ENCODE results near the gene GLTP.
"Not testable (repeated sequence)": the region's sequence is repeated elsewhere in the genome, so short reads cannot be mapped to it uniquely, and the experiment has no call there.

The GLTP gene

DNA sequence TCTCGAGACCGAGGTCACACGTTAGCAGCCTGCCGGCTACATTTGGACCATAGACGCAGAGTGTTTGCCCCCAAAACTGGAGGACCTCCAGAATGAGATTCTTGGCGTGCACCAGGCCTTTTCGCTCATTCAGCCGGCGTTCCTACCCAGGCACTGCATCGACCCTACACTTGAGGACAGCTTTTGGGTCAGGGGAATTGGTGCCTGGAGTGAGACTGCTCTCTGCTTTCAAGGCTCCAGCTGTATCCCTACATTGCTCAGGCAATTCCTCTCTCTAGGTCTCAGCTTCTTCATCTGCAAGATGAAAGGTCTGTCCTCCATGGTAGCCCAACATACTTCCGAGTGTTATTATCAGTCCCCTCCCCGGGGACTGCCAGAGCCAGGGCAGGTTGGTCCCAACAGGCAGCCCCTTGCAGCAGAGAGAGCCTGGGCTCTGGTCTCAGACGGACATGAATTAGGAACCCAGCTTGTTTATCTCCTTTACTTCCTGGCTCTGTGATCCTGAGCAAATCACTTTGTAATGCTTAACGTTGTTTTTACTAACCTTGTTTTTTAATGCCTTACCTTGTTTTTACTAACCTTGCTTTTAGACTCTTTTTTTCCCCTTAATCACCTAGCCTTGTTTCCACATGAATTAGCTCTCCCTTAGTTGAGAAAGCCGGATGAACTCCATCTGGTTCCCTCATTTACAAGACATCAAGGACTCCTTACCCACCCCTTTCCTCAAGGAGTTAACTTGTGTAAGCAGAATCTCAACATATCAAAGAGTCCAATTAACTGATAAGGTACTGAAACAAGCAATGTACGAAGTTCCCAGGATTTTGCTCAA, 20.6 kb upstream of the GLTP start:
- no peak for DNase-seq

DNA sequence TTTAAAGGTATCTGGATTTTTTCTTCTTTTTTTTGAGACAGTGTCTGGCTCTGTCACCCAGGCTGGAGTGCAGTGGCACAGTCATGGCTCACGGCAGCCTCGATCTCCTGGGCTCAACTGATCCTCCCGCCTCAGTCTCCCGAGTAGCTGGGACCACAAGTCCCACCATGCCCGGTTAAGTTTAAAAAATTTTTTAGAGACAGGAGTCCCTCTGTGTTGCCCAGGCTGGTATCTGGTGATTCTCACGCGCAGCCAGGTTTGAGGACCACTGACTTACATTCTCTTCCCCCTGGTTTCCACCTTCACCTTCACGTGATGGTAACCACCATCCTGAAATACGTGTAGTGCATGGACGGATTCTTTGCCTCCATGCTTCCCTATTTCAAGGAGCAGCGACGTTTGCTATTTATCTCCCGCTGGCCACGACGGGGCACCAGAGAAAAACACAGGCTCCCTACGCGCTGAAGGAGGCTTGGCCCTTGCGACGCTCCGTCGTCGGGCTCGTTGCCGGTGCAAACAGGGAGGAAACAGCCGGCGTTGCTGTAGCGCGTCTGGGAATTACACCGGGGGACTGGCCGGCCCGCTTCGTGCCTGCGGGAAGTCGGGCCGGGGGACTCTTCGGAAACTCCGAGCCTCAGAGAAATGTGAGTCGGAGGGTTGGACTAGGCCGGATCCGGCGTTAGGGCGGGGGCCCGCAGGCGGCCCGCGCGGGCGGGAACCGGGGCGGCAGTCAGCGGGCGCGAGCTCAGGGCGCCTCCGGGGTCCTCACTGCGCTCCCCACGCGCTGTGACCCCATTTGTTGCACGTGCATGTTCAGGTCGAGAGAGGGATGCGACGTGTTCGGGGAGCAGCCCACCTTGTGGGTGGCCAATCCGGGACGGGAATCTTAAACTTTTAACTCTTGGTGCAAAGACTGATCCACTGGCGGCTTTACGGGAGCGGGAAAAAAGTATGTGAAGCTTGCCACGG, 19.7 kb upstream of the GLTP start, which contains the start of gene TCHP:
Gene TCHP (plus strand): TSS at position 492 of the 969 bp plus-strand sequence. CDS start 2,753 bp downstream, outside the sequence.
- peak; percentile 79 for DNase-seq

DNA sequence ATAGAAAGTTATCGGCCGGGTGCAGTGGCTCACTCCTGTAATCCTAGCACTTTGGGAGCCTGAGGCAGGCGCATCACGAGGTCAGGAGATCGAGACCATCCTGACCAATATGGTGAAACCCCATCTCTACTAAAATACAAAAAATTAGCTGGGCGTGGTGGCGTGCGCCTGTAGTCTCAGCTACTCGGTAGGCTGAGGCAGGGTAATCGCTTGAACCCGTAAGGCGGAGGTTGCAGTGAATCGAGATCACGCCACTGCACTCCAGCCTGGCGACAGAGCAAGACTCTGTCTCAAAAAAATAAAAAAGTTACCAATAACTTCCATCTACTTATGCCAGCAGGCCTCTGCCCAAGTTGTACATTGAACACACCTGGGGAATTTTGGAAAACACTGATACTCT, 19.0 kb upstream of the GLTP start:
- not testable (repeated sequence) for DNase-seq

DNA sequence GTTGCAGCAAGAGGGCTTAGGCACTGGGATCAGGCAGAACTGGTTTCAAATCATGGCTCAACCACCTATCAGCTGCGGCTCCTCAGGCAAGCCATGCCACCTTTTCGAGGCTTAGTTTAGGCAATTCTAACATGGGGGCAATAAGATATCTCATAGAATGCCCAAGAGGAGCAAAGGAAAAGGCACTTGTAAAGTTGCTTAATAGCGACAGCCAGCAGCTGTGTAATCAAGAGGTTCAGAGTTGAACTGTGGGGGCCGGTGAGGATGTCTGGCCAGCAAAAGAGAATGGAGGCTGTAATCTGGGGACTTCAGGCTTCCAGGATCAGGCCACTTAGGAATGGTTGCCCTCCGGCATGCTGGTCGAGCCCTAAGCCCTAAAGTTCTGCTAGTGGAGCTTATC, 16.7 kb upstream of the GLTP start:
- DNase-seq, result no peak

DNA sequence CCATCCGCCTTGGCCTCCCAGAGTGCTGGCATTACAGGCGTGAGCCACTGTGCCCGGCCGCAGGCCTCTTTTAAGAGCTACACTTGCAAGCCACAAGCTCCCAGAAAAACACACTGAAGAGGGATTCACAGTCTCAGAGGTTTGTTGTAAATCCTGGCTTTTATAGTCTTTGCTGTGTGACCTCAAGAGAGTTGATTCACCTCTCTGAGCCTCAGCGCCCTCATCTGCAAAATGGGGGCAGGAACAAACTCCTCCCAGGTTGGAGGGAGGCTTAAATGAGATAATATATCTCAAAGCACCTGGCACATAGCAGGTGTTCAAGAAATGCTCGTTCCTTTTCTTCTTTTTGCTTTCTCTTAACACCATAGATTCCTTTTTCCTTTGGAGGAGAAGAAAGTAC, 15.8 kb upstream of the GLTP start:
- no peak for DNase-seq

DNA sequence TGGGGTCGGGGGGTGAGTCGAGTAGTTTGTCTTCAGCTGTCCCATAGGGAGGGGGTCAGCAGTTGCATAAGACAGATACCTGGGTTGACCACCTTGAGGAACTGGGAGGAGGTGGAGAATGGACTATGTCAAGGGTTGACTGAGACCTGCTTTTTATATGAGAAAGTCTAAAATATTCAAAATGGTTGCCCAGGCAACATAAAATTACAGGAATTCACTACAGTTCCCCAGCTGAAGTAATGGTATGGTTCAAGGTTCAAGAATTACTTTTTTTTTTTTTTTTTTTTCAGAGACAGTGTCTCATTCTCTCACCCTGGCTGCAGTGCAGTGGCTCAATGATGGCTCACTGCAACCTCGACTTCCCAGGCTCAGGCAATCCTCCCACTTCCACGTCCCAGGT, 14.6 kb upstream of the GLTP start:
- DNase-seq, result no peak

DNA sequence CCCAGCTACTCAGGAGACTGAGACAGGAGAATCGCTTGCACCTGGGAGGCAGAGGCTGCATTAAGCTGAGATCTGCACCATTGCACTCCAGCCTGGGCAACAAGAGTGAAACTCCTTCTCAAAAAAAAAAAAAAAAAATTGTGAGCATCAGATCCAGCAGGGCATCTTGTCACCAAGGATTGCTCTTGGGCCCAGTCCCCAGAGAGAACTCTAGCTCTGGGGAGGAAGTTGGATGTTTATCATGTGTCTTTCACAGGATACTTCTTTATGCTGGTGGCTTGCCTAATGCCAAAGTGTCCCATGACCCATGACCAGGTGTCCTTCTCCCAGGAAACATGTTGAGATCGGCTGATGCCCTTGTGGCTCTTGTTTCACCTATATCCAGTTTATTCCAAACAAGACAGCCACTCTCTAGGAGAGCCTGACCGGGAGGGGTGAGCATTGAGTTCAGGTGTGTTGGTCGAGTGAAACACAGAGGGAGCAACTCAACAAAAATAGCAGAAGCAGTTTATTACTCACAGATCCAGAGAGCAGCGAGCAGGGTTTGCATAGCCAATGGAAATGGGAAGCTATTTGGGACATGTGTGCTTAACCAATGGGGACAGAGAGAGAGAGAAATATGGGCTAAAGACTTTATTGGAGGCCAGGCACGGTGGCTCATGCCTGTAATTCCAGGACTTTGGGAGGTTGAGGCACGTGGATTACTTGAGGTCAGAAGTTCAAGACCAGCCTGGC, 13.1 kb upstream of the GLTP start:
- no peak for DNase-seq

DNA sequence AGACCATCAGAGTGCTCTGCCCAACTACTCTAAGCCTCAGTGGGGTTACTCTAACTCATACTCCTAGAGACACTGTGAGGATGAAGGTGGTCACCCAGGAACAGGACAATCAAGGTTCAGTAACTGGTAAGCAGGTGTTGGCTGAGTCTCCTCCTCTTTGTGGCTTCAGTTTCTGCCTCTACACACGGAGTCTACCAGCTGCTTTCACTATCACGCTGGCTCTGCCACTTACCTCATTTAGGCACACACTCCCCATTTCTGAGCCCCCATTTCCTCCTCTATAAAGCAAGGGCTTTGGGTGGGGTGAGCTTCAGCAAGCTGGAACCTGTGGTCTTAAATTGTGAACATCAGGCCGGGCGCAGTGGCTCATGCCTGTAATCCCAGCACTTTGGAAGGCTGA, 12.4 kb upstream of the GLTP start:
- peak; percentile 39 to 40 for DNase-seq

DNA sequence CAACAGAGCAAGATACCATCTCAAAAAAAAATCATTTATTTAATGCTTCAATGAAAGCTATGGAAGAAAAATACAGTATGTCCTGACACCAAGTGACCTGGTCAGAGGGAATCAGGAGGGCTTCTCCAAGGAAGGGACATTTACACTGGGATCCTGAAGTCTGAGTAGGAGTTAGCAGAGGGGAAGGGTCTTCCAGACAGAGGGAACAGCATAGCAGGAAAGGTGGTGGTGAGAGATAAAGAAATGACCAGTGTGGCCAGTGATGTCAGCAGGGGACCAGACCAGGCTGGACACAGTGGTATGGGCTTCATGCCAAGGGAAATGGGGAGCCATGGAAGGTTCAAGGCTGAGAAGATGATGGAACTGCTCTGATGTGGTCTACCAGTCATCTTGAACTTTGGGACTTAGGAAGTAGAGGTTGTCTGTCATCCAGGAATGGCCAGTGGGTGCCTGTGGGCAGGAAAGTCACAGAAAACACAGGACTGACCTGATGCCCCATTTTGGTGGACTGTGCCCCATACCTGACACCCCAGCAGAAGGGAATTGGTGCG, 11.9 kb upstream of the GLTP start:
- no peak for DNase-seq

DNA sequence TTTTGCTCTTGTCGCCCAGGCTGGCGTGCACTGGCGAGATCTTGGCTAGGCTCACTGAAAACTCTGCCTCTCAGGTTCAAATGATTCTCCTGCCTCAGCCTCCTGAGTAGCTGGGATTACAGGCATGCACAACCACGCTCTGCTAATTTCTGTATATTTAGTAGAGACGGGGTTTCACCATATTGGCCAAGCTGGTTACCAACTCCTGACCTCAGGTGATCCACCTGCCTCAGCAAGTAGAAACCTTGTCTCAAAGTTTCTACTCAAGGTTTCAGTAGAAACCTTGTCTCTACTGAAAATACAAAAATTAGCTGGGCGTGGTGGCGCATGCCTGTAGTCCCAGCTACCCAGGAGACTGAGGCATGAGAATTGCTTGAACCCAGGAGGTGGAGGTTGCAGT, 11.4 kb upstream of the GLTP start:
- DNase-seq, result not testable (repeated sequence)

DNA sequence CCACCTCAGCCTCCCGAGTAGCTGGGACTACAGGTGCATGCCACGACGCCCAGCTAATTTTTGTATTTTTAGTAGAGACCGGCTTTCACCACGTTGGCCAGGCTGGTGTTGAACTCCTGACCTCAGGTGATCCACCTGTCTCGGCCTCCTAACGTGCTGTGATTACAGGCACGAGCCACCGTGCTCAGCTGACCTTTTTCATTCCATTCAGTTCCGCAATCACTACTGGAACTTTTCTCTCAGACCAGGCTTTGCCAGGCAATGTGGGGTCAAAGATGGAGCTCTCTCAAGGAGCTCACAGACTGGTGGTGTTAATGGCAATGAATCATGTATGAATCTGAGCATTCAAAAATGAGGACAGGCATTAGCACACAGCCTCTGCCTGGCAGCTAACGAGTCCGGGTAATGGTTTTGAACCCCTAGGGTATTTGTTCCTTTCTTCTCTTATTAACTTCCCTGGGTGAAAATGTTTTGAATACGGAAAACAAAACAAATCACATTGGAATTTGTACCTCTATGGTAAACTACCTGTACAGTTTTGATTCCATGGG, 10.4 kb upstream of the GLTP start:
- DNase-seq, result no peak

DNA sequence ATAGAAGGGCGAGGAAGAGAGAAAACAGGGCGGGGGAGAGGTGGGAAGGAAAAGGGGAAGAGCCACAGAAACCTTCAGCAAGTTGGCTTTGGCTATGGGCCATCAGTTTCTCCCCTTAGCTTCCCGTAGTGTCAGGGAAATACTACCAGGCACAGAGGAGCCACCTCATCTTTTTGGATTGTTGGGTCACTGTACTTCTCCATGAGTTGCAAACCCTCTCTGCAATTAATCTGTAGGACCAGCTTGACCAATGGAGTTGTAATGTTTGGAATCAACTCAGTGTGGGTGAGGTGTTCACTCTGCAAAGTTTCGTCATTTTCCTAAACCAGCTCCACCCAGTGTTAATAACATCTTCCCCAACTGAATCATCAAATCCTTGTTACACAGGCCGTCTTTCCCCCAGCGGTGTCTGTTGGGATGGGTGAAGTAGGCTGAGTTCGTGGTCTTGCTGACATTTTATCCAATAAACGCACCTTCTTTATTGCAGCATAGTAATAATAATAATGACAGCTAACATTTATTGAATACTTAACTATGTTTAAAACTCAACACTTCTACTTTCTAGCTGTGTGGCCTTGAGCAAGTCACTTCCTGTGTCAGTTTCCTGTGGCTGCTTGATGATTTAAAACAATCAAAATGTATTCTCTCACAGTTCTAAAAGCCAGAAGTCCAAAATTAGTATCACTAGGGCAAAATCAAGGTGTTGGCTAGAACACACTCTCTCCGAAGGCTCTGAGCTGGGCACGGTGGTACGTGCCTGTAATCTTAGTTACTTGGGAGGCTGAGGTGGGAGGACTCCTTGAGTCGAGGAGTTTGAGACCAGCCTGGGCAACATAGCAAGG, 8.1 kb upstream of the GLTP start:
- DNase-seq, result peak; percentile 46 to 57

DNA sequence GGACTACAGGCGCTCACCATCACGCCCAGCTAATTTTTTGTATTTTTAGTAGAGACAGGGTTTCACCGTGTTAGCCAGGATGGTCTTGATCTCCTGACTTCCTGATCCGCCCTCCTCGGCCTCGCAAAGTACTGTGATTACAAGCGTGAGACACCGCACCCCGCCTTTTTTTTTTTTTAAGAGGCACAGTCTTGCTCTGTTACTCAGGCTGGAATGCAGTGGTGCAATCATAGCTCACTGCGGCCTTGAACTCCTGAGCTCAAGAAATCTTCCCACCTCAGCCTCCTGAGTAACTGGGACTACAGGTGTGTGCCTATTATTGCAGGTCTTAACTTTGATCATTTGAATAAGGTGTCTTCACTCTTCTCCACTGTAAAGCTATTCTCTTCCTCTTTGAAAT, 5.3 kb upstream of the GLTP start:
- DNase-seq, result no peak

DNA sequence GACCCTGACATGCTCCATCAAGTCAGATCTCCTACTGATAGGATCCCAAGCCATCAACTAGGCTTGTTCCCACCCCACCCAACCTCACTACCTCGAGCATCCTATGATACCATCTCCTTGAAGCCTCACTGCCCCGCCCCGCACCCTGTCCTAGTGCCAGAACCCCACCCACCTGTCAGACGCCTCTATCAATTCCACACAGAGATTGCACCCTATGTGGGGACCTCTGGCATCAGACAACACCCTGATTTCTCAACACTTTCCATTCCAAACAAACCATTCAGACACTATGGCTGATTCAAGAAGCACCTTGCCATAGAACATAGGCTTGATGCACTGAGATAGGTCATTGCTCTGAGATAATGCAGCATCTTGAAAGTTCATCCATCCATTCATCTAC, 3.1 kb upstream of the GLTP start:
- DNase-seq, result no peak

DNA sequence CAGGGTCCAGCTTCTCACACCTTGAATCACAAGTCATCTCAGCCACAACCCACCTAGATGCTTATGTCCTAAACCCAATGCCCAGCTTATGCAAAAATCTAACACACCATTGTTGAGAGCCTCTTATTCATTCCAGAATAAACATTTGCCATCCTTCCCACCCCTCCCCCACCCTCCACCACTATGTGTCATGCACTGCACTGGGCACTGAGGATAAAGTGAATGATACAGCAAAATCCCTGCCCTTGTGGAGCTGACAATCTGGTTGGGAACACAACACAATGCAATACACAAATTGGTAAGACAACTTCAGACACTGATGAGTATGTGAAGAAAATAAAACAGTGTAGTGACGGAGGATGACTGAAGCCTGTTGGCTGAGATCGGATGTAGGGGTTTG, 1.4 kb upstream of the GLTP start:
- DNase-seq, result no peak

DNA sequence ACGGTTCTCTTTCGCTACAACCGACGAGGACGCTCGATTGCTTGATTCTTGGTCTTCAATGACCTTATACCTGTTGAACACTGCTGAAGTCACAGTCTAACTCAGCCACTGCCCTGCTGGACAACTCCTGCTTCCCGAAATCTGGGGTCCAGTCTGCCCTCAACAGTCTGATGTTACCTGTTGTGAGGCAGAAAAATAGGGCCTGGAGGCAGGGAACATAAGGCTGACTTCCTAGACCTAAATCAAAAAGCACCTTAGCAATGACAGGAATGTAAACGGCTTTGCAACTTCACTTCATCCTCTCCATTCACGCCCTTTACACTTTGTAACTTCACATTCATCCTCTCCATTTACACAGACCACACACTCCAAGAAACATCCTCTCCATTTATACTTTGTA, 597 bp upstream of the GLTP start:
- DNase-seq, result no peak

DNA sequence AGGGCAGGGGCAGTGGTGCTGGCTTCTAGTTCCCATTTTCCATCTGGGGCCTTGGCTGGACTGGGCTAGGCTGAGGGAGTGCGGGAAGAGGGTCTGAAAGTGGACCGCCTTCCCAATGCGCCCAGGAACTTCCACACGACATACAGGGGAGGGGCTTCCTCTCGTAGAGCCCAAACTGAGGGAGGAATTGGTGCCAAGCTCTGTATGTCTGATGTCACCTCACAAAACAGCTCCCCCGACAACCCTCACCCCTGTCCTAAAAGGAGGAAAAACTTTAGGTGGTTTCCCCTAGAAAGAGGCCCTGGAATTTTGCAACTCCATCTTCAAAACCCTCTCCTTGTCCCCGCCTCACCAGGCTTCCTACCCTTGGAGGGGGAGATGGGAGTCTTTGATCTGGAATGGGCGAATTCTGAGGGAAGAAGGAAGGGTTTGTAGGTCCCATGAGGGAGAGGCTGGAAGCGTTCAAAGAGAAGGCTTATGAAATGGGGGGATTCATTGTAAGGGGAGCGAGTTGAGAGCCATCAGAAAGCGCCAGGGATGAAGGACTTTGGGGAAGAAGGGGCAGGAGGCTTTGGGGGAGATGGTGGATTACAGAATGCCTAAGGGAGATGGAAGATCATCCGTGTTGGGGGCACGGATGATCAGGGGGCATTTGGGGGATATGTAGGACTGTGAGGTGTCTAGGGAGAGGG, 844 bp downstream of the GLTP start:
- peak in 1 of 2 donors; percentile 22 for DNase-seq

DNA sequence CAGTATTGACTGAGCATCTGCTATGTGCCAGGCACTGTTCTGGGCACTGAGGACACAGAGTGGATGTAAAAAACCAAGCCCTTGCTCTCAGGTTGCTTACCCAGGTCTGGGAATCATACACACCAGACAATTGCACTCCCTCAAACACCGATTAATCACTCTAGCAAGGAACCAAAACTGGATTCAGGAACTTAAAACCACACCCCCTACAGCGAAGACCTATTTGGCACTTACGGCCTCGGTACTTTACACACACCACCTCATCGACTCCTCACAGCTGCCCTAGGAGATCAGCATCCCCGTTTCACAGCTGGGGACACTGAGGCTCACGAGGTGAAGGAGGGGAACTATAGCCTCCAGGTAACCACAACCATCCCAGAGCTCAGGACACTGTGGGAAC, 1.6 kb downstream of the GLTP start:
- DNase-seq, result no peak

DNA sequence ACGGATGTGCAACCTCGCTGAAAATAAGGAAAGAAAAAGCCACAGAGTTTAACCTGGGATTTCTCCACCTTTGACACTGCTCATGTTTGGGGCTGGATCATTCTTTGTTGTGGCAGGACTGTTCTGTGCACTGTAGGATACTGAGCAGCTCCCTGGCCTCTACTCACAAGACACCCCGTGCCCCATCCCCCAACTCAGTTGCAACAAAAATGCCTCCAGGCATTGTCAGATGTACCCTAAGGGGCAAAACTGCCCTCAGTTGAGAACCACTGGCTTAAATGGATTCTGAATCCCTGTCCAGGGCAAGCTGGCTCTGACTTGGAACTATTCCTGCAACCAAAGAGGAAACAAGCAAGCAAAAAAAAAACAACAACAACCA, 2.1 kb downstream of the GLTP start:
- DNase-seq, result no peak

DNA sequence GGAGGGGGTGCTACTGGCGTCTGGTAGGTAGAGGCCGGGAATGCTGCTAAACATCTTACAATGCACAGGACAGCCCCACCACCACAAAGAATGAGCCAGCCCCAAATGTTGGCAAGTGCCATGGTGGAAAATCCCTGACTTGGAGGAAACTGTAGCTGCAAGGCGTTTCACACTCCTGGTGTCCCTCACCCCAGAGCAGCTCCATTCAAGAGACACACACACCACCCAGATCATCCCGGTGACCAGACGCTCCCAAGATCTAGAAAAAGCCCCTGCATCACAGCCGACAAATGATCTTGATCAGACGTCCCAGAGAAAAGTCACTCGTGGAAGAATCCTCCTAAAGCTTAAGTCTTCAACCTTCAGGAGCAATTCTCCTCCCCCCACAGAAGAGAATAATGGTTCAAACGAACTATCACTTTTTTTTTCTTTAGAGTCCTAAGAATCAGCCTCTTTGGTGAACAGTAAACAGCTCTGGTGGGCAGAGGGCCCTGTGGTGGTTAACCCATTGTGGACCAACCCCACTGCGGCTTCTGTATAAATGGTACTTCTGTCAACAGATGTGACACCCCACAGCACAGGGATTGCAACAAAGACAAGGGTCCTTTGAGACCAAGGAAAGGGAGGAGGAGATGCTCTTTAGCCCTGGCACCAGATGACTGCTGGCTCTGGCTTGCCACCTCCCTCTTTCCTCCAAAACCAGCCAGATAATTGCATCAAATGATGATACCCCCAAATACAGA, 2.7 kb downstream of the GLTP start:
- DNase-seq, result no peak

Data from CD4-positive, alpha-beta T cell treated with Interleukin-1 beta for 1 hour (primary cell).